Trophoblast cell (in vitro differentiated cells and primary cell): Measurements from ENCODE around the gene COL6A3.

Experiments used
- DNase-seq, 2 donors: peaks; one replicate each; pipeline ENCODE4 v3.0.0-alpha.2; 2016
- H2AFZ ChIP-seq: 2 replicates; pipeline ENCODE4 v1.6.1; 2013; ENCODE audit warnings: low read length, moderate library complexity, mild to moderate bottlenecking; ENCODE audit not compliant: insufficient read depth, poor library complexity
- H2AK5ac ChIP-seq: 2 replicates; pipeline ENCODE4 v1.6.1; 2013; ENCODE audit warnings: mild to moderate bottlenecking, low read length
- H2BK120ac ChIP-seq: 2 replicates; pipeline ENCODE4 v1.6.1; 2013; ENCODE audit warnings: low read length, mild to moderate bottlenecking, moderate library complexity; ENCODE audit not compliant: insufficient read depth, poor library complexity
- H2BK12ac ChIP-seq: 2 replicates; pipeline ENCODE4 v1.6.1; 2013; ENCODE audit warnings: mild to moderate bottlenecking, low read length, moderate library complexity
- H2BK5ac ChIP-seq: 2 replicates; pipeline ENCODE4 v1.6.1; 2013; ENCODE audit warnings: low read length, low read depth, moderate library complexity, mild to moderate bottlenecking; ENCODE audit not compliant: poor library complexity
- H3K14ac ChIP-seq: 2 replicates; pipeline ENCODE4 v1.6.1; 2013; ENCODE audit warnings: mild to moderate bottlenecking, low read length
- H3K18ac ChIP-seq: 2 replicates; pipeline ENCODE4 v1.6.1; 2013; ENCODE audit warnings: mild to moderate bottlenecking, low read length
- H3K23ac ChIP-seq: 2 replicates; pipeline ENCODE4 v1.6.1; 2013; ENCODE audit warnings: low read length
- H3K27ac ChIP-seq: 2 replicates; pipeline ENCODE4 v1.5.1; 2013; ENCODE audit warnings: low read depth, mild to moderate bottlenecking, inconsistent platforms, low read length, moderate library complexity
- H3K27me3 ChIP-seq: 2 replicates; pipeline ENCODE4 v1.6.1; 2013; ENCODE audit warnings: inconsistent platforms, mild to moderate bottlenecking, low read length, moderate library complexity; ENCODE audit not compliant: insufficient read depth
- H3K36me3 ChIP-seq, 2 experiments: 1 replicate in 1 of 2; 2 replicates in 1 of 2; pipeline ENCODE4 v1.6.1; 2013; ENCODE audit warnings: low read length in 2 of 2, mild to moderate bottlenecking in 2 of 2, moderate library complexity in 1 of 2; ENCODE audit not compliant: insufficient read depth in 2 of 2, control insufficient read depth in 1 of 2
- H3K4ac ChIP-seq: 2 replicates; pipeline ENCODE4 v1.6.1; 2013; ENCODE audit warnings: low read depth, mild to moderate bottlenecking, low read length, moderate library complexity
- H3K4me1 ChIP-seq, 2 experiments: 1 replicate in 1 of 2; 2 replicates in 1 of 2; pipeline ENCODE4 v1.6.1; 2013; ENCODE audit warnings: low read length in 2 of 2, mild to moderate bottlenecking in 2 of 2, moderate library complexity in 1 of 2; ENCODE audit not compliant: insufficient read depth in 2 of 2, control insufficient read depth in 1 of 2
- H3K4me2 ChIP-seq: 2 replicates; pipeline ENCODE4 v1.6.1; 2013; ENCODE audit warnings: inconsistent platforms, mild to moderate bottlenecking, low read length, moderate library complexity
- H3K4me3 ChIP-seq: 2 replicates; pipeline ENCODE4 v1.5.1; 2013; ENCODE audit warnings: mild to moderate bottlenecking, low read depth, low read length, inconsistent platforms
- H3K79me1 ChIP-seq: one replicate; pipeline ENCODE4 v1.6.1; 2013; ENCODE audit warnings: low read length
- H3K79me2 ChIP-seq: 2 replicates; pipeline ENCODE4 v1.6.1; 2013; ENCODE audit warnings: low read length, mild to moderate bottlenecking; ENCODE audit not compliant: control insufficient read depth, insufficient read depth, poor library complexity
- H3K9ac ChIP-seq: 2 replicates; pipeline ENCODE4 v1.6.1; 2013; ENCODE audit warnings: mild to moderate bottlenecking, low read length
- H3K9me3 ChIP-seq: 2 replicates; pipeline ENCODE4 v1.6.1; 2013; ENCODE audit warnings: low read depth, mild to moderate bottlenecking, control low read depth, inconsistent platforms, low read length; ENCODE audit not compliant: insufficient read depth
- H4K12ac ChIP-seq: 2 replicates; pipeline ENCODE4 v1.6.1; 2013; ENCODE audit warnings: low read depth, mild to moderate bottlenecking, low read length, moderate library complexity
- H4K8ac ChIP-seq: 2 replicates; pipeline ENCODE4 v1.6.1; 2013; ENCODE audit warnings: low read depth, mild to moderate bottlenecking, low read length, moderate library complexity
- H4K91ac ChIP-seq: one replicate; pipeline ENCODE4 v1.6.1; 2013; ENCODE audit warnings: low read depth, mild to moderate bottlenecking, low read length, moderate library complexity
- WGBS: extraction: QIAGEN DNeasy Blood & Tissue Kit; methylation state at CpG from one replicate; pipeline ENCODE4 v1.1.7; 2013; ENCODE audit warnings: missing lambda C conversion rate; ENCODE audit not compliant: insufficient read length, insufficient coverage; ENCODE audit errors: extremely low coverage; 5-methylcytosine and 5-hydroxymethylcytosine counted together

The COL6A3 gene

GRCh38 chr2:237457388-237457941 is 43.5 kb upstream of the COL6A3 start:
- WGBS, result 100% methylated on average over 1 of the region's 2 CpGs

GRCh38 chr2:237456200-237456843 is 42.4 kb upstream of the COL6A3 start:
- Histone ChIP-seq H3K9me3 (peaks cover 11% of the 10 kb centered on the region), H2BK120ac (no peak overlapping the region), H3K23ac (no peak overlapping the region), H3K27me3 (no peaks in the 10 kb centered on the region), H3K36me3 (no peaks in the 10 kb centered on the region), H3K27ac (no peak overlapping the region), H2BK5ac (no peak overlapping the region), H3K4me1 (peaks cover 4 to 5% of the 10 kb centered on the region in 2 experiments), H3K4me2 (no peak overlapping the region), H2AK5ac (no peak overlapping the region), H2AFZ (no peak overlapping the region), H3K79me1 (no peaks in the 10 kb centered on the region), H3K9ac (no peak overlapping the region), H4K8ac (no peak overlapping the region), H3K4ac (no peak overlapping the region), H3K79me2 (no peaks in the 10 kb centered on the region), H2BK12ac (no peak overlapping the region), H3K18ac (no peak overlapping the region), H4K12ac (no peak overlapping the region), H4K91ac (no peak overlapping the region), H3K4me3 (no peak overlapping the region), H3K14ac (no peak overlapping the region)
- no CpG with 5 or more reads among the region's 11 CpGs for WGBS
- no peak for DNase-seq

More at GRCh38 chr2:237457388-237457941, 43.5 kb upstream of the COL6A3 start:
- no peak overlapping the region for H2BK120ac ChIP-seq
- no peak overlapping the region for H2AK5ac ChIP-seq
- H4K91ac ChIP-seq, result no peak overlapping the region
- H3K4me2 ChIP-seq, result no peak overlapping the region
- no peak overlapping the region for H4K8ac ChIP-seq
- H3K36me3 ChIP-seq, result no peaks in the 10 kb centered on the region
- H2BK5ac ChIP-seq, result no peak overlapping the region
- H3K23ac ChIP-seq, result no peak overlapping the region
- no peak overlapping the region for H3K18ac ChIP-seq
- peaks cover 0 to 5% of the 10 kb centered on the region in 2 experiments for H3K4me1 ChIP-seq
- no peak overlapping the region for H3K9ac ChIP-seq
- H4K12ac ChIP-seq, result no peak overlapping the region
- H3K14ac ChIP-seq, result no peak overlapping the region
- H3K27ac ChIP-seq, result no peak overlapping the region
- no peak overlapping the region for H2AFZ ChIP-seq
- H3K4ac ChIP-seq, result no peak overlapping the region
- DNase-seq, result no peak
- no peaks in the 10 kb centered on the region for H3K79me2 ChIP-seq
- no peak overlapping the region for H3K4me3 ChIP-seq
- H3K79me1 ChIP-seq, result no peaks in the 10 kb centered on the region
- no peaks in the 10 kb centered on the region for H3K27me3 ChIP-seq
- no peak overlapping the region for H2BK12ac ChIP-seq
- H3K9me3 ChIP-seq, result peaks cover 11% of the 10 kb centered on the region

GRCh38 chr2:237455764-237456163 is 41.8 kb upstream of the COL6A3 start:
- Histone ChIP-seq H2BK5ac (no peak overlapping the region), H3K9ac (no peak overlapping the region), H3K4ac (no peak overlapping the region), H2BK12ac (no peak overlapping the region), H3K4me3 (no peak overlapping the region), H4K91ac (no peak overlapping the region), H3K27ac (no peak overlapping the region), H2AK5ac (no peak overlapping the region), H3K23ac (no peak overlapping the region), H3K79me2 (no peaks in the 10 kb centered on the region), H3K4me2 (no peak overlapping the region), H4K12ac (no peak overlapping the region), H4K8ac (no peak overlapping the region), H2AFZ (no peak overlapping the region), H3K14ac (no peak overlapping the region), H3K27me3 (no peaks in the 10 kb centered on the region), H3K18ac (no peak overlapping the region), H3K9me3 (peaks cover 11% of the 10 kb centered on the region), H2BK120ac (no peak overlapping the region), H3K79me1 (no peaks in the 10 kb centered on the region), H3K4me1 (peaks cover 4 to 5% of the 10 kb centered on the region in 2 experiments), H3K36me3 (no peaks in the 10 kb centered on the region)
- DNase-seq, result no peak
- no CpG with 5 or more reads among the region's 5 CpGs for WGBS

- Histone ChIP-seq H3K14ac (no peak overlapping the region), H3K4me3 (no peak overlapping the region), H3K36me3 (peaks cover 0 to 3% of the 10 kb centered on the region in 2 experiments), H3K79me1 (no peaks in the 10 kb centered on the region), H4K12ac (no peak overlapping the region), H4K8ac (no peak overlapping the region), H3K9ac (no peak overlapping the region), H3K9me3 (peaks cover 12% of the 10 kb centered on the region), H3K4me2 (no peak overlapping the region), H3K27ac (no peak overlapping the region), H4K91ac (no peak overlapping the region), H3K4ac (no peak overlapping the region), H2AK5ac (no peak overlapping the region), H3K4me1 (peaks cover 2 to 4% of the 10 kb centered on the region in 2 experiments), H2BK120ac (no peak overlapping the region), H3K27me3 (no peaks in the 10 kb centered on the region), H2AFZ (no peak overlapping the region), H2BK5ac (no peak overlapping the region), H3K18ac (no peak overlapping the region), H3K79me2 (no peaks in the 10 kb centered on the region), H3K23ac (no peak overlapping the region), H2BK12ac (no peak overlapping the region)
- WGBS, result no CpG with 5 or more reads among the region's 3 CpGs
- no peak for DNase-seq
Measured at GRCh38 chr2:237453671-237454070, 39.7 kb upstream of the COL6A3 start.
